ENCODE data around the gene USP17L13. TPM values are rescaled to one million over a fixed set of nuclear protein-coding genes. Genes with fewer than 3 reads are reported as not detected.

USP17L13 gene, protein sequence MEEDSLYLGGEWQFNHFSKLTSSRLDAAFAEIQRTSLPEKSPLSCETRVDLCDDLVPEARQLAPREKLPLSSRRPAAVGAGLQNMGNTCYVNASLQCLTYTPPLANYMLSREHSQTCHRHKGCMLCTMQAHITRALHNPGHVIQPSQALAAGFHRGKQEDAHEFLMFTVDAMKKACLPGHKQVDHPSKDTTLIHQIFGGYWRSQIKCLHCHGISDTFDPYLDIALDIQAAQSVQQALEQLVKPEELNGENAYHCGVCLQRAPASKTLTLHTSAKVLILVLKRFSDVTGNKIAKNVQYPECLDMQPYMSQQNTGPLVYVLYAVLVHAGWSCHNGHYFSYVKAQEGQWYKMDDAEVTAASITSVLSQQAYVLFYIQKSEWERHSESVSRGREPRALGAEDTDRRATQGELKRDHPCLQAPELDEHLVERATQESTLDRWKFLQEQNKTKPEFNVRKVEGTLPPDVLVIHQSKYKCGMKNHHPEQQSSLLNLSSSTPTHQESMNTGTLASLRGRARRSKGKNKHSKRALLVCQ
- not detected in 2 replicates for total RNA-seq

DNA sequence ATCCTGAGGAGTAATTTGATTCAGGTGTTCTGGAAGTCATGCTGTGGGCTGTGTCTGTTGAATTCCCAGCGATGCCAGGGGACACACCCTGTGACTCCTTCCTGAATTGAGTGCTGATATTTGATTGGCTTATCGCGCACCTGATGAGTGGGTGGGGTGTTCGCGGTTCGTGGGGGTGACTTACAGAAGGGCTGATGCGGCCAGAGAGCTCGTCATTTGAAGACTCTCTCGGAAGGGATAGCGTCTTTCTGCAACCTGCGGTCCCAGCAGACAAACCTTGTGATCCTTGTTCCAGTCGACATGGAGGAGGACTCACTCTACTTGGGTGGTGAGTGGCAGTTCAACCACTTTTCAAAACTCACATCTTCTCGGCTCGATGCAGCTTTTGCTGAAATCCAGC lies at the start of gene USP17L13:
USP17L13 (plus strand) TSS at position 301 of the 400 bp plus-strand sequence; CDS start at position 301, 0 bp downstream.

DNA sequence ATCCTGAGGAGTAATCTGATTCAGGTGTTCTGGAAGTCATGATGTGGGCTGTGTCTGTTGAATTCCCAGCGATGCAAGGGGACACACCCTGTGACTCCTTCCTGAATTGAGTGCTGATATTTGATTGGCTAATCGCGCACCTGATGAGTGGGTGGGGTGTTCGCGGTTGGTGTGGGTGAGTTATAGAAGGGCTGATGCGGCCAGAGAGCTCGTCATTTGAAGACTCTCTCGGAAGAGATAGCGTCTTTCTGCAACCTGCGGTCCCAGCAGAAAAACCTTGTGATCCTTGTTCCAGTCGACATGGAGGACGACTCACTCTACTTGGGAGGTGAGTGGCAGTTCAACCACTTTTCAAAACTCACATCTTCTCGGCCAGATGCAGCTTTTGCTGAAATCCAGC lies 14.3 kb upstream of the USP17L13 start, which contains the start of gene USP17L10:
USP17L10 (plus strand) TSS at position 301 of the 400 bp plus-strand sequence; CDS start at position 301, 0 bp downstream.

DNA sequence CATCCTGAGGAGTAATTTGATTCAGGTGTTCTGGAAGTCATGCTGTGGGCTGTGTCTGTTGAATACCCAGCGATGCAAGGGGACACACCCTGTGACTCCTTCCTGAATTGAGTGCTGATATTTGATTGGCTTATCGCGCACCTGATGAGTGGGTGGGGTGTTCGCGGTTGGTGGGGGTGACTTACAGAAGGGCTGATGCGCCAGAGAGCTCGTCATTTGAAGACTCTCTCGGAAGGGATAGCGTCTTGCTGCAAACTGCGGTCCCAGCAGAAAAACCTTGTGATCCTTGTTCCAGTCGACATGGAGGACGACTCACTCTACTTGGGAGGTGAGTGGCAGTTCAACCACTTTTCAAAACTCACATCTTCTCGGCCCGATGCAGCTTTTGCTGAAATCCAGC lies 9.6 kb upstream of the USP17L13 start, which contains the start of gene USP17L11:
USP17L11 (plus strand) TSS at position 301 of the 400 bp plus-strand sequence; CDS start at position 301, 0 bp downstream.

DNA sequence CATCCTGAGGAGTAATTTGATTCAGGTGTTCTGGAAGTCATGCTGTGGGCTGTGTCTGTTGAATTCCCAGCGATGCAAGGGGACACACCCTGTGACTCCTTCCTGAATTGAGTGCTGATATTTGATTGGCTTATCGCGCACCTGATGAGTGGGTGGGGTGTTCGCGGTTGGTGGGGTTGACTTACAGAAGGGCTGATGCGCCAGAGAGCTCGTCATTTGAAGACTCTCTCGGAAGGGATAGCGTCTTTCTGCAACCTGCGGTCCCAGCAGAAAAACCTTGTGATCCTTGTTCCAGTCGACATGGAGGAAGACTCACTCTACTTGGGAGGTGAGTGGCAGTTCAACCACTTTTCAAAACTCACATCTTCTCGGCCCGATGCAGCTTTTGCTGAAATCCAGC lies 4.8 kb upstream of the USP17L13 start, which contains the start of gene USP17L12:
USP17L12 (plus strand) TSS at position 301 of the 400 bp plus-strand sequence; CDS start at position 301, 0 bp downstream.

DNA sequence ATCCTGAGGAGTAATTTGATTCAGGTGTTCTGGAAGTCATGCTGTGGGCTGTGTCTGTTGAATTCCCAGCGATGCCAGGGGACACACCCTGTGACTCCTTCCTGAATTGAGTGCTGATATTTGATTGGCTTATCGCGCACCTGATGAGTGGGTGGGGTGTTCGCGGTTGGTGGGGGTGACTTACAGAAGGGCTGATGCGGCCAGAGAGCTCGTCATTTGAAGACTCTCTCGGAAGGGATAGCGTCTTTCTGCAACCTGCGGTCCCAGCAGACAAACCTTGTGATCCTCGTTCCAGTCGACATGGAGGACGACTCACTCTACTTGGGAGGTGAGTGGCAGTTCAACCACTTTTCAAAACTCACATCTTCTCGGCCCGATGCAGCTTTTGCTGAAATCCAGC lies 9.4 kb downstream of the USP17L13 start, which contains the start of gene USP17L15:
USP17L15 (plus strand) TSS at position 301 of the 400 bp plus-strand sequence; CDS start at position 301, 0 bp downstream.

DNA sequence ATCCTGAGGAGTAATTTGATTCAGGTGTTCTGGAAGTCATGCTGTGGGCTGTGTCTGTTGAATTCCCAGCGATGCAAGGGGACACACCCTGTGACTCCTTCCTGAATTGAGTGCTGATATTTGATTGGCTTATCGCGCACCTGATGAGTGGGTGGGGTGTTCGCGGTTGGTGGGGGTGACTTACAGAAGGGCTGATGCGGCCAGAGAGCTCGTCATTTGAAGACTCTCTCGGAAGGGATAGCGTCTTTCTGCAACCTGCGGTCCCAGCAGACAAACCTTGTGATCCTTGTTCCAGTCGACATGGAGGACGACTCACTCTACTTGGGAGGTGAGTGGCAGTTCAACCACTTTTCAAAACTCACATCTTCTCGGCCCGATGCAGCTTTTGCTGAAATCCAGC lies 18.9 kb downstream of the USP17L13 start, which contains the start of gene USP17L17:
USP17L17 (plus strand) TSS at position 301 of the 400 bp plus-strand sequence; CDS start at position 301, 0 bp downstream.

DNA sequence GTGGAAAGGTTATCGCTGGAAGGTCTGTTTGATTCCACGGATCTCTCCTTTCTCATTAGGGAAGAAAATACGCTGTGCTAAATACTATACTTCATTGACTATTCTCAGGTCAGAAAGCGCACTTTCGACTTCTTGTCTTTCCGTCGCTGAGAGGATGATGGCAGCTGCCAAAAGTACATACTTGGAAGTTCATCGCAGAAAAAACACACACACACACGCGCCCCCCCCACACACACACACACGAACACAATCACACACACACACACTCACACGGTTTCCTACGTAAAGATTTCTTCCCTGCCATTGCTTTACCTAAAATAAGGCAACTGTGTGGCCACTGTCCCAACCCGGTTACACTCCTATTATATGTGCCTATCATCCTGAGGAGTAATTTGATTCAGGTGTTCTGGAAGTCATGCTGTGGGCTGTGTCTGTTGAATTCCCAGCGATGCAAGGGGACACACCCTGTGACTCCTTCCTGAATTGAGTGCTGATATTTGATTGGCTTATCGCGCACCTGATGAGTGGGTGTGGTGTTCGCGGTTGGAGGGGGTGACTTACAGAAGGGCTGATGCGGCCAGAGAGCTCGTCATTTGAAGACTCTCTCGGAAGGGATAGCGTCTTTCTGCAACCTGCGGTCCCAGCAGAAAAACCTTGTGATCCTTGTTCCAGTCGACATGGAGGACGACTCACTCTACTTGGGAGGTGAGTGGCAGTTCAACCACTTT lies 23.4 kb downstream of the USP17L13 start, which contains the start of gene USP17L18:
USP17L18 (plus strand) TSS at position 678 of the 728 bp plus-strand sequence; CDS start at position 678, 0 bp downstream.

DNA sequence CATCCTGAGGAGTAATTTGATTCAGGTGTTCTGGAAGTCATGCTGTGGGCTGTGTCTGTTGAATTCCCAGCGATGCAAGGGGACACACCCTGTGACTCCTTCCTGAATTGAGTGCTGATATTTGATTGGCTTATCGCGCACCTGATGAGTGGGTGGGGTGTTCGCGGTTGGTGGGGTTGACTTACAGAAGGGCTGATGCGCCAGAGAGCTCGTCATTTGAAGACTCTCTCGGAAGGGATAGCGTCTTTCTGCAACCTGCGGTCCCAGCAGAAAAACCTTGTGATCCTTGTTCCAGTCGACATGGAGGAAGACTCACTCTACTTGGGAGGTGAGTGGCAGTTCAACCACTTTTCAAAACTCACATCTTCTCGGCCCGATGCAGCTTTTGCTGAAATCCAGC lies 28.4 kb downstream of the USP17L13 start, which contains the start of gene USP17L19:
USP17L19 (plus strand) TSS at position 301 of the 400 bp plus-strand sequence; CDS start at position 301, 0 bp downstream.

DNA sequence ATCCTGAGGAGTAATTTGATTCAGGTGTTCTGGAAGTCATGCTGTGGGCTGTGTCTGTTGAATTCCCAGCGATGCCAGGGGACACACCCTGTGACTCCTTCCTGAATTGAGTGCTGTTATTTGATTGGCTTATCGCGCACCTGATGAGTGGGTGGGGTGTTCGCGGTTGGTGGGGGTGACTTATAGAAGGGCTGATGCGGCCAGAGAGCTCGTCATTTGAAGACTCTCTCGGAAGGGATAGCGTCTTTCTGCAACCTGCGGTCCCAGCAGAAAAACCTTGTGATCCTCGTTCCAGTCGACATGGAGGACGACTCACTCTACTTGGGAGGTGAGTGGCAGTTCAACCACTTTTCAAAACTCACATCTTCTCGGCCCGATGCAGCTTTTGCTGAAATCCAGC lies 33.1 kb downstream of the USP17L13 start, which contains the start of gene USP17L20:
USP17L20 (plus strand) TSS at position 301 of the 400 bp plus-strand sequence; CDS start at position 301, 0 bp downstream.

DNA sequence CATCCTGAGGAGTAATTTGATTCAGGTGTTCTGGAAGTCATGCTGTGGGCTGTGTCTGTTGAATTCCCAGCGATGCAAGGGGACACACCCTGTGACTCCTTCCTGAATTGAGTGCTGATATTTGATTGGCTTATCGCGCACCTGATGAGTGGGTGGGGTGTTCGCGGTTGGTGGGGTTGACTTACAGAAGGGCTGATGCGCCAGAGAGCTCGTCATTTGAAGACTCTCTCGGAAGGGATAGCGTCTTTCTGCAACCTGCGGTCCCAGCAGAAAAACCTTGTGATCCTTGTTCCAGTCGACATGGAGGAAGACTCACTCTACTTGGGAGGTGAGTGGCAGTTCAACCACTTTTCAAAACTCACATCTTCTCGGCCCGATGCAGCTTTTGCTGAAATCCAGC lies 37.9 kb downstream of the USP17L13 start, which contains the start of gene USP17L21:
USP17L21 (plus strand) TSS at position 301 of the 400 bp plus-strand sequence; CDS start at position 301, 0 bp downstream.

DNA sequence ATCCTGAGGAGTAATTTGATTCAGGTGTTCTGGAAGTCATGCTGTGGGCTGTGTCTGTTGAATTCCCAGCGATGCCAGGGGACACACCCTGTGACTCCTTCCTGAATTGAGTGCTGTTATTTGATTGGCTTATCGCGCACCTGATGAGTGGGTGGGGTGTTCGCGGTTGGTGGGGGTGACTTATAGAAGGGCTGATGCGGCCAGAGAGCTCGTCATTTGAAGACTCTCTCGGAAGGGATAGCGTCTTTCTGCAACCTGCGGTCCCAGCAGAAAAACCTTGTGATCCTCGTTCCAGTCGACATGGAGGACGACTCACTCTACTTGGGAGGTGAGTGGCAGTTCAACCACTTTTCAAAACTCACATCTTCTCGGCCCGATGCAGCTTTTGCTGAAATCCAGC lies 42.6 kb downstream of the USP17L13 start, which contains the start of gene USP17L22:
USP17L22 (plus strand) TSS at position 301 of the 400 bp plus-strand sequence; CDS start at position 301, 0 bp downstream.

Other genes with a start within 250 kb of the USP17L13 start
- gene FAM90A26, start 54.5 kb upstream of the USP17L13 start, total RNA-seq = not detected in 2 replicates
- not detected in 2 replicates for gene USP17L10, start 14.2 kb upstream of the USP17L13 start, total RNA-seq
- gene USP17L11, start 9.5 kb upstream of the USP17L13 start, total RNA-seq = not detected in 2 replicates
- gene USP17L12, start 4.7 kb upstream of the USP17L13 start, total RNA-seq = not detected in 2 replicates
- gene USP17L15, start 9.5 kb downstream of the USP17L13 start, total RNA-seq = not detected in 2 replicates
- gene USP17L17, start 19.0 kb downstream of the USP17L13 start, total RNA-seq = not detected in 2 replicates
- gene USP17L18, start 23.7 kb downstream of the USP17L13 start, total RNA-seq = not detected in 2 replicates
- not detected in 2 replicates for gene USP17L19, start 28.5 kb downstream of the USP17L13 start, total RNA-seq
- gene USP17L20, start 33.2 kb downstream of the USP17L13 start, total RNA-seq = not detected in 2 replicates
- not detected in 2 replicates for gene USP17L21, start 38.0 kb downstream of the USP17L13 start, total RNA-seq
- not detected in 2 replicates for gene USP17L22, start 42.7 kb downstream of the USP17L13 start, total RNA-seq
- not detected in 2 replicates for gene USP17L24, start 100.3 kb downstream of the USP17L13 start, total RNA-seq
- gene USP17L25, start 105.0 kb downstream of the USP17L13 start, total RNA-seq = not detected in 2 replicates
- gene USP17L26, start 109.8 kb downstream of the USP17L13 start, total RNA-seq = not detected in 2 replicates
- gene USP17L5, start 114.5 kb downstream of the USP17L13 start, total RNA-seq = not detected in 2 replicates
- not detected in 2 replicates for gene USP17L27, start 119.3 kb downstream of the USP17L13 start, total RNA-seq
- not detected in 2 replicates for gene USP17L28, start 124.0 kb downstream of the USP17L13 start, total RNA-seq
- gene USP17L29, start 128.7 kb downstream of the USP17L13 start, total RNA-seq = not detected in 2 replicates
- gene USP17L30, start 138.2 kb downstream of the USP17L13 start, total RNA-seq = not detected in 2 replicates
- not detected in 2 replicates for gene DEFB131A, start 219.5 kb downstream of the USP17L13 start, total RNA-seq

Measured in aortic smooth muscle cell (primary cell).